Measurements from ENCODE around the gene GBP2.

DNA sequence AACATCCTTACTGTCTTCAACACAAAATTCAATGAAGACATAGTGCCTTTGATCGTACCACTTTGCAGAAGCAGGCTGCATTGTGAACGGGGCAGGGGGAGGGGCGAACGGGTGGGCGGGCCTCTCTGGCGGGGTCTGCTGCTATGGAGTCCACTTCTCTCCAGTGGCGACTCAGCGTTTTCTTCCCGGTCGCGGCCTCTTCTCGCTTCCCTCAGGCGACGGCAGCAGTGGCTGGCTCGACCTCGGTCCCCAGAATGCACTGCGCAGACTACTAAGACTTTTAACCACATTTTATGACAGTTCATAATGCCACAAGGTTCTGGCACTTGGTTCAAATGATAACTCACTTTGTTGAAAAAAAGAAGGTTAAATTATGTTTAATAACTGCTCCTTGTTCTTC lies 21.2 kb downstream of the GBP2 start:
- TF ChIP-seq, protein P1, sequence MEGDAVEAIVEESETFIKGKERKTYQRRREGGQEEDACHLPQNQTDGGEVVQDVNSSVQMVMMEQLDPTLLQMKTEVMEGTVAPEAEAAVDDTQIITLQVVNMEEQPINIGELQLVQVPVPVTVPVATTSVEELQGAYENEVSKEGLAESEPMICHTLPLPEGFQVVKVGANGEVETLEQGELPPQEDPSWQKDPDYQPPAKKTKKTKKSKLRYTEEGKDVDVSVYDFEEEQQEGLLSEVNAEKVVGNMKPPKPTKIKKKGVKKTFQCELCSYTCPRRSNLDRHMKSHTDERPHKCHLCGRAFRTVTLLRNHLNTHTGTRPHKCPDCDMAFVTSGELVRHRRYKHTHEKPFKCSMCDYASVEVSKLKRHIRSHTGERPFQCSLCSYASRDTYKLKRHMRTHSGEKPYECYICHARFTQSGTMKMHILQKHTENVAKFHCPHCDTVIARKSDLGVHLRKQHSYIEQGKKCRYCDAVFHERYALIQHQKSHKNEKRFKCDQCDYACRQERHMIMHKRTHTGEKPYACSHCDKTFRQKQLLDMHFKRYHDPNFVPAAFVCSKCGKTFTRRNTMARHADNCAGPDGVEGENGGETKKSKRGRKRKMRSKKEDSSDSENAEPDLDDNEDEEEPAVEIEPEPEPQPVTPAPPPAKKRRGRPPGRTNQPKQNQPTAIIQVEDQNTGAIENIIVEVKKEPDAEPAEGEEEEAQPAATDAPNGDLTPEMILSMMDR (tag by site-specific recombination; IDR thresholded peaks at IDR 0.05): no peak
- TF ChIP-seq, protein P2, sequence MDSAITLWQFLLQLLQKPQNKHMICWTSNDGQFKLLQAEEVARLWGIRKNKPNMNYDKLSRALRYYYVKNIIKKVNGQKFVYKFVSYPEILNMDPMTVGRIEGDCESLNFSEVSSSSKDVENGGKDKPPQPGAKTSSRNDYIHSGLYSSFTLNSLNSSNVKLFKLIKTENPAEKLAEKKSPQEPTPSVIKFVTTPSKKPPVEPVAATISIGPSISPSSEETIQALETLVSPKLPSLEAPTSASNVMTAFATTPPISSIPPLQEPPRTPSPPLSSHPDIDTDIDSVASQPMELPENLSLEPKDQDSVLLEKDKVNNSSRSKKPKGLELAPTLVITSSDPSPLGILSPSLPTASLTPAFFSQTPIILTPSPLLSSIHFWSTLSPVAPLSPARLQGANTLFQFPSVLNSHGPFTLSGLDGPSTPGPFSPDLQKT (IDR thresholded peaks at IDR 0.05; ENCODE audit: borderline replicate concordance, low read depth, low read length): no peak
- TF ChIP-seq KLF16 (tag by site-specific recombination; IDR thresholded peaks at IDR 0.05) (no peak), ZNF292 (tag by site-specific recombination; IDR thresholded peaks at IDR 0.05; ENCODE audit: borderline replicate concordance, low read depth) (no peak), TCF7L2 (IDR thresholded peaks at IDR 0.05; ENCODE audit: borderline replicate concordance, low read depth, low read length) (no peak), ZNF146 (tag by site-specific recombination; IDR thresholded peaks at IDR 0.05) (no peak), ZFP41 (tag by site-specific recombination; IDR thresholded peaks at IDR 0.05; ENCODE audit: borderline replicate concordance) (no peak), ZNF184 (tag by site-specific recombination; IDR thresholded peaks at IDR 0.05) (no peak)
- TF ChIP-seq, protein P3, sequence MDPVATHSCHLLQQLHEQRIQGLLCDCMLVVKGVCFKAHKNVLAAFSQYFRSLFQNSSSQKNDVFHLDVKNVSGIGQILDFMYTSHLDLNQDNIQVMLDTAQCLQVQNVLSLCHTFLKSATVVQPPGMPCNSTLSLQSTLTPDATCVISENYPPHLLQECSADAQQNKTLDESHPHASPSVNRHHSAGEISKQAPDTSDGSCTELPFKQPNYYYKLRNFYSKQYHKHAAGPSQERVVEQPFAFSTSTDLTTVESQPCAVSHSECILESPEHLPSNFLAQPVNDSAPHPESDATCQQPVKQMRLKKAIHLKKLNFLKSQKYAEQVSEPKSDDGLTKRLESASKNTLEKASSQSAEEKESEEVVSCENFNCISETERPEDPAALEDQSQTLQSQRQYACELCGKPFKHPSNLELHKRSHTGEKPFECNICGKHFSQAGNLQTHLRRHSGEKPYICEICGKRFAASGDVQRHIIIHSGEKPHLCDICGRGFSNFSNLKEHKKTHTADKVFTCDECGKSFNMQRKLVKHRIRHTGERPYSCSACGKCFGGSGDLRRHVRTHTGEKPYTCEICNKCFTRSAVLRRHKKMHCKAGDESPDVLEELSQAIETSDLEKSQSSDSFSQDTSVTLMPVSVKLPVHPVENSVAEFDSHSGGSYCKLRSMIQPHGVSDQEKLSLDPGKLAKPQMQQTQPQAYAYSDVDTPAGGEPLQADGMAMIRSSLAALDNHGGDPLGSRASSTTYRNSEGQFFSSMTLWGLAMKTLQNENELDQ (tag by site-specific recombination; IDR thresholded peaks at IDR 0.05; ENCODE audit: low read depth): no peak
